ENCODE data around the gene COX7A1.

DNA sequence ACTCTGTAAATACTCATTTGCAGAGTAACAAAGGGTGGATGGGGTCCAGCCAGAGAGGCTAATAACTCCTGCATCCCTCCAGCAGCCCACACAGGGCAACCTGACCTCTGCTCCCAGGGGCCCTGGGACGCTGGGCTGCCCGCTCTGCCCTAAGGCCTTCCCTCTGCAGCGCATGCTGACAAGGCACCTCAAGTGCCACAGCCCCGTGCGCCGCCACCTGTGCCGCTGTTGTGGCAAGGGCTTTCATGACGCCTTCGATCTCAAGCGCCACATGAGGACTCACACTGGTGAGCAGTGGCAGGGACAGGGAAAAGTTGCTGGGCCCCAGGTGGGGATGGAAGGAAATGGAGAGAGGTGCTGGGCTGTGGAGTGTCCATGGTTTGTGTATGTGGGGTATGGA lies 39.6 kb downstream of the COX7A1 start:
- TF ChIP-seq, protein P1, sequence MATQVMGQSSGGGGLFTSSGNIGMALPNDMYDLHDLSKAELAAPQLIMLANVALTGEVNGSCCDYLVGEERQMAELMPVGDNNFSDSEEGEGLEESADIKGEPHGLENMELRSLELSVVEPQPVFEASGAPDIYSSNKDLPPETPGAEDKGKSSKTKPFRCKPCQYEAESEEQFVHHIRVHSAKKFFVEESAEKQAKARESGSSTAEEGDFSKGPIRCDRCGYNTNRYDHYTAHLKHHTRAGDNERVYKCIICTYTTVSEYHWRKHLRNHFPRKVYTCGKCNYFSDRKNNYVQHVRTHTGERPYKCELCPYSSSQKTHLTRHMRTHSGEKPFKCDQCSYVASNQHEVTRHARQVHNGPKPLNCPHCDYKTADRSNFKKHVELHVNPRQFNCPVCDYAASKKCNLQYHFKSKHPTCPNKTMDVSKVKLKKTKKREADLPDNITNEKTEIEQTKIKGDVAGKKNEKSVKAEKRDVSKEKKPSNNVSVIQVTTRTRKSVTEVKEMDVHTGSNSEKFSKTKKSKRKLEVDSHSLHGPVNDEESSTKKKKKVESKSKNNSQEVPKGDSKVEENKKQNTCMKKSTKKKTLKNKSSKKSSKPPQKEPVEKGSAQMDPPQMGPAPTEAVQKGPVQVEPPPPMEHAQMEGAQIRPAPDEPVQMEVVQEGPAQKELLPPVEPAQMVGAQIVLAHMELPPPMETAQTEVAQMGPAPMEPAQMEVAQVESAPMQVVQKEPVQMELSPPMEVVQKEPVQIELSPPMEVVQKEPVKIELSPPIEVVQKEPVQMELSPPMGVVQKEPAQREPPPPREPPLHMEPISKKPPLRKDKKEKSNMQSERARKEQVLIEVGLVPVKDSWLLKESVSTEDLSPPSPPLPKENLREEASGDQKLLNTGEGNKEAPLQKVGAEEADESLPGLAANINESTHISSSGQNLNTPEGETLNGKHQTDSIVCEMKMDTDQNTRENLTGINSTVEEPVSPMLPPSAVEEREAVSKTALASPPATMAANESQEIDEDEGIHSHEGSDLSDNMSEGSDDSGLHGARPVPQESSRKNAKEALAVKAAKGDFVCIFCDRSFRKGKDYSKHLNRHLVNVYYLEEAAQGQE (IDR thresholded peaks at IDR 0.05; ENCODE audit: low read depth, low read length): no peak
- no peak for TF ChIP-seq ZNF24 (IDR thresholded peaks at IDR 0.05)
- no peak for TF ChIP-seq ASH2L (IDR thresholded peaks at IDR 0.05; ENCODE audit: borderline replicate concordance, low read depth)
- TF ChIP-seq CEBPB (IDR thresholded peaks at IDR 0.05; ENCODE audit: borderline replicate concordance in 1 of 2, low read depth in 2 of 2, low read length in 2 of 2): no peak
- no peak for TF ChIP-seq GATAD2B (conservative IDR thresholded peaks at IDR 0.05; ENCODE audit: low read depth)
- TF ChIP-seq, protein P2, sequence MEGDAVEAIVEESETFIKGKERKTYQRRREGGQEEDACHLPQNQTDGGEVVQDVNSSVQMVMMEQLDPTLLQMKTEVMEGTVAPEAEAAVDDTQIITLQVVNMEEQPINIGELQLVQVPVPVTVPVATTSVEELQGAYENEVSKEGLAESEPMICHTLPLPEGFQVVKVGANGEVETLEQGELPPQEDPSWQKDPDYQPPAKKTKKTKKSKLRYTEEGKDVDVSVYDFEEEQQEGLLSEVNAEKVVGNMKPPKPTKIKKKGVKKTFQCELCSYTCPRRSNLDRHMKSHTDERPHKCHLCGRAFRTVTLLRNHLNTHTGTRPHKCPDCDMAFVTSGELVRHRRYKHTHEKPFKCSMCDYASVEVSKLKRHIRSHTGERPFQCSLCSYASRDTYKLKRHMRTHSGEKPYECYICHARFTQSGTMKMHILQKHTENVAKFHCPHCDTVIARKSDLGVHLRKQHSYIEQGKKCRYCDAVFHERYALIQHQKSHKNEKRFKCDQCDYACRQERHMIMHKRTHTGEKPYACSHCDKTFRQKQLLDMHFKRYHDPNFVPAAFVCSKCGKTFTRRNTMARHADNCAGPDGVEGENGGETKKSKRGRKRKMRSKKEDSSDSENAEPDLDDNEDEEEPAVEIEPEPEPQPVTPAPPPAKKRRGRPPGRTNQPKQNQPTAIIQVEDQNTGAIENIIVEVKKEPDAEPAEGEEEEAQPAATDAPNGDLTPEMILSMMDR (IDR thresholded peaks at IDR 0.05 in 2 of 3, conservative IDR thresholded peaks at IDR 0.05 in 1 of 3; ENCODE audit: control insufficient read depth in 2 of 3, extremely low read depth in 1 of 3, insufficient read depth in 1 of 3, low read depth in 3 of 3, low read length in 3 of 3): no peak
- TF ChIP-seq CREM (IDR thresholded peaks at IDR 0.05; ENCODE audit: low read depth): no peak
- TF ChIP-seq FOS (IDR thresholded peaks at IDR 0.05; ENCODE audit: borderline replicate concordance, extremely low read depth, insufficient read length): no peak
- no peak for TF ChIP-seq CBX5 (IDR thresholded peaks at IDR 0.05; ENCODE audit: low read depth)
- no peak for TF ChIP-seq RBBP5 (conservative IDR thresholded peaks at IDR 0.05)

Measured in GM12878 (cell line).